Cardiac fibroblast (primary cell): ENCODE measurements around the gene VGF.
A peak's percentile ranks its signal among the peaks of the same experiment; 100 is the strongest.

Experiments used
- DNase-seq, 2 donors: peaks; one replicate each; pipeline versions ENCODE4 v3.0.0 to v3.0.0-alpha.2; 2010; ENCODE audit warnings: low read depth in 2 of 2
- H3K4me3 ChIP-seq, 2 donors: replicated peaks in 1 of 2; 1 replicate in 1 of 2; 2 replicates in 1 of 2; pipeline ENCODE4 v1.5.1; 2011; ENCODE audit warnings: low read depth in 2 of 2, low read length in 2 of 2, mild to moderate bottlenecking in 2 of 2, moderate library complexity in 1 of 2
- CTCF ChIP-seq: IDR thresholded peaks from one replicate; pipeline ENCODE4 v1.5.1; 2011; ENCODE audit warnings: low read depth, mild to moderate bottlenecking, low read length, inconsistent platforms

The VGF gene

DNA sequence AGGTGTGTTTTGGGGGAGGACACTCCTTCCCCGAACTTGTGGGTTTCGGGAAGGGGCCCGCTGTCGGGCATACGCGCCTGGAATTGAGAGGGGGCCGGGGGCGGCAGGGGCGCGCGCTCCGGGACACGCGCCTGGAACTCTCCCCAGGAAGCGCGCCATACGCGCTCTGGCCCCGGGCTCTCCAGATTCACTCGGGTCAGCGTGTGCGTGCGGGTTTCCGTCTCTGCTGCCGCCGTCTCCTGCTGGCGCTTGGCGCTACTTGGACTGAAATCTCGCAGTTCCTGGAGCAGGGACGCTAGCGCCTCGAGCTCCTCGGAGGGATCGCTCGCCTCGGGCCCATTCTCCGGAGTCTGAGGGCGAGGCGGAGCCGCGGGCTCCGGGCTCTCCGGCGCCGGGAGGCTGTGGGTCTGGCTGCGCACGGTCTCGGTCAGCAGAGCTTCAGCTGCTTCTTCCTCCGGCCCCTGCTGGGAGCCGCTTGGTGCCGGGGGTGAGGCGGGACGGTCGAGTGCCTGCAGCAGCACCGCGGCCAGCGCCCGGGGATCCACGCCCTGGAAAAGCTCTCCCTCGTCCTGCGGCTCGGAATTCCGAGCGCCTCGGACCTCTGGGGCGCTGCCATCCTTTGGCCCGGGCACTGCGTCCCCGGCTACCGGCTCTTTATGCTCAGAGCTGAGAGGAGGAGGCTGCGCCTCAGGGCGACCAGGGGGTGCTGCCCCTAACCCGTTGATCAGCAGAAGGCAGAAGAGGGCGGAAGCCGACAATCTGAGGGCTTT lies 1.1 kb downstream of the VGF start:
- peak; percentile 61 to 72 for DNase-seq
- no peak for TF ChIP-seq CTCF
- H3K4me3 ChIP-seq, result no peak overlapping the region

DNA sequence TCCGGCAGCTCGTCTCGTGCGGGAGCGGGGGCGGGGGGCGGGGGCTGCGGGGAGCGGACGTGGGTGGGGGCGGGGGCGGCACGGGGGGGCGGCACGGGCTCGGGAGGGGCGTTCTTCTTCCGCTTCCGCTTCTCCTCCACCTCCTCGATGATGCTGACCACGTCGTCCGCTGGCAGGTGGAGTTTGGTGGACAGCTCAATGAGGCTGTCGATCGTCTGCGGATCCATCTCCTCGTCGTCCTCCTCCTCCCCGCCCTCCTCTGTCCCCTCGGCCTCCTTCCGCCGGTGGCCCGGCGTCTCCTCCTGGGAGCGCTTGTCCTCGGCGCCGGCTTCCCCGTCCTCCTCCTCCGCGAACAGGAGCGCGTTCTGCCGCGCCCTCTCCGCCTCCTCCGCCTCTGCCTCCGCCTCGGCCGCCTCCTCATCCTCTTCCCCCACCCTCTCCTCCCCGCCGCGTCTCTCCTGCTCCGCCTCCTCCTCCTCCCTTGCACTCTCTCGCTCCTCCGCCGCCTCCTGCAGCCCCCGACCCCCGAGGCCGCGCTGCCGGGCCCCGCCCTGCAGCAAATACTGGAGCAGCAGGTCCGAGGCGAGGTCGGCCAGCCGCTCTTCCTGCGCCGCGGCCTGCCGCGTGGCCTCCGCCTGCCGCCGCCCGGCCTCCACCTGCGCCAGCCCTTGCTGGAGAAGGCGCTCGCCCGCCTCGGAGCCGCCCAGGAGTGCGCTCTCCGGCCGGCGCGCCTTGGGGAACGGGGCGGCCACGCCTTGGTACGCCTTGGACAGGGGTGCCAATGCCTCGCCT lies 1.9 kb downstream of the VGF start:
- DNase-seq, result no peak
- peak overlapping the region; percentile 30 to 42 for H3K4me3 ChIP-seq
- no peak for TF ChIP-seq CTCF

DNA sequence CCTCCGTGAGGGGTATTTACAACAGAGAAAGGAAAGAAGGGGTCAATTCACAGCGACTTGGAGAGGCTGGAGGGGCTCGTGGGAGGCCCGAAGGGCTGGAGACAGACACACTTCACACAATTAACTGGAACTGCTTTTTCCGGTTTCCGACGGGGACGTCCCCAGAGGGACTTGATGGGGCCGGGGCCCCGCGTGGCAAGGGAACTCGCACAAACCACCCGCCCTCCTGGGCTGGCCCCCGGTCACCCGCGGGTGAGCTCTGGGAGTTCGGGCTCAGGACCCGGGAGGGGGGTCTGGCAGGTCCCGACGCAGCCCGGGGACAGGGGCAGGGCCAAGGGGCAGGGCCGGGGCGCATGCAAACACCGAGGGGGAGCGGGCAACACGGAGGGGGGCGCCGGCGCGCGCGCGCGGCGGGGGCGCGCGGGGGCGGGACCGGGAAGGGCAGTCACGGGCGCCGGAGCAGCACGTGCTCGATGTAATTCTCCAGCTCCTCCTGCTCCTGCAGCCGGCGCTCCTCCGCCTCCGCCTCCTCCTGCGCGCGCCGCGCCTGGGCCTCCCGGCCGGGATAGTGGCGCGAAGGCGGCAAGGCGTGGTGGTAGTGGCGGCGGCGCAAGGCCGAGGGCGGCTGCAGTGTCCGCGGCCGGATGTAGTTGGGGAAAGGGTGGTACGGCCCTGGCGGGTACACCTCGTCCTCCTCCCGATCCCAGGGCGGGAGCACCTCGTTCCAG lies 2.7 kb downstream of the VGF start:
- DNase-seq, result peak; percentile 44 to 57
- TF ChIP-seq CTCF, result no peak
- peak overlapping the region; percentile 27 to 28 for H3K4me3 ChIP-seq

DNA sequence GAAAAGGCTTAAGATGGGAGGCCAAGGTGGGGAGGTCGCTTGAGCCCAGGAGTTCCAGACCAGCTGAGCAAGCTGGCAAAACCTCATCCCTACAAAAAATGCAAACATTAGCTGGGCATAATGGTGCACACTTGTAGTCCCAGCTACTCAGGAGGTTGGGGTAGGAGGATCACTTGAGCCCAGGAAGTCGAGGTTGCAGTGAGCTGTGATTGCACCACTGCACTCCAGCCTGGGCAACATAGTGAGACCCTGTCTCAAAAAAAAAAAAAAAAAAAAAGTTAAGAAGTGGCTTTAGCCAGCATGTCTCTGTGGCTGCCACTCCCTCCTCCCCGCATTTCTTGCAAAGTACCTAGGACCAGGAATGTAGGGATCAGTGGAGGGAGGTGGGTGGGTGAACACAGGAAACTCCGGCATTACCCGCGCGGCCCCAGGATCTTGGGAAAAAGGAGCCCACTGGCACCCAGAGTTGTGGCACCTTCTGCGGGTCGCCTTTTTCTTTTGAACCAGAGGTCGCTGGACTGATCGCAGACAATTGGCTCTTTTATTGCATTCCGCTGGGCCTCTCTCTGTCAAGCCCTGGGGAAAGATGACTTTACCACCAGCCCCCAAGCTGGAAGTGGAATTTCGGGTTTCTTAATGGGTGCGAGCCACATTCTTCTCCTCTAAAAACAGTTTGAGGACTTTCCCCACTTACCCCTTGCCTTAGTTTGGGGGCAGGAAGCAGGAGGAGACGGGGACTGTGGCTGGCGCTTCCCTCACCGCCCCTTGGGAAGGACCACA lies 3.5 kb downstream of the VGF start:
- TF ChIP-seq CTCF, result no peak
- no peak overlapping the region for H3K4me3 ChIP-seq

GRCh38 chr7:101160910-101161309 lies 4.5 kb downstream of the VGF start:
- no peak for TF ChIP-seq CTCF
- DNase-seq, result no peak

More for the DNA sequence above, 3.5 kb downstream of the VGF start:
- no peak for DNase-seq

More at GRCh38 chr7:101160910-101161309, 4.5 kb downstream of the VGF start:
- H3K4me3 ChIP-seq, result no peak overlapping the region
